ENCODE results near the gene PDE7B.

The PDE7B gene

GRCh38 chr6:136228814-136229213 is 377.3 kb downstream of the PDE7B start:
- no peak for DNase-seq (ENCODE audit: low read depth)
- TF ChIP-seq, protein P1, sequence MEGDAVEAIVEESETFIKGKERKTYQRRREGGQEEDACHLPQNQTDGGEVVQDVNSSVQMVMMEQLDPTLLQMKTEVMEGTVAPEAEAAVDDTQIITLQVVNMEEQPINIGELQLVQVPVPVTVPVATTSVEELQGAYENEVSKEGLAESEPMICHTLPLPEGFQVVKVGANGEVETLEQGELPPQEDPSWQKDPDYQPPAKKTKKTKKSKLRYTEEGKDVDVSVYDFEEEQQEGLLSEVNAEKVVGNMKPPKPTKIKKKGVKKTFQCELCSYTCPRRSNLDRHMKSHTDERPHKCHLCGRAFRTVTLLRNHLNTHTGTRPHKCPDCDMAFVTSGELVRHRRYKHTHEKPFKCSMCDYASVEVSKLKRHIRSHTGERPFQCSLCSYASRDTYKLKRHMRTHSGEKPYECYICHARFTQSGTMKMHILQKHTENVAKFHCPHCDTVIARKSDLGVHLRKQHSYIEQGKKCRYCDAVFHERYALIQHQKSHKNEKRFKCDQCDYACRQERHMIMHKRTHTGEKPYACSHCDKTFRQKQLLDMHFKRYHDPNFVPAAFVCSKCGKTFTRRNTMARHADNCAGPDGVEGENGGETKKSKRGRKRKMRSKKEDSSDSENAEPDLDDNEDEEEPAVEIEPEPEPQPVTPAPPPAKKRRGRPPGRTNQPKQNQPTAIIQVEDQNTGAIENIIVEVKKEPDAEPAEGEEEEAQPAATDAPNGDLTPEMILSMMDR (IDR thresholded peaks at IDR 0.05; ENCODE audit: control insufficient read depth, insufficient read depth, low read depth, low read length, missing control alignments) = no peak
- no peak overlapping the region for H3K4me3 ChIP-seq (ENCODE audit: control insufficient read depth, low read depth, low read length)

DNA sequence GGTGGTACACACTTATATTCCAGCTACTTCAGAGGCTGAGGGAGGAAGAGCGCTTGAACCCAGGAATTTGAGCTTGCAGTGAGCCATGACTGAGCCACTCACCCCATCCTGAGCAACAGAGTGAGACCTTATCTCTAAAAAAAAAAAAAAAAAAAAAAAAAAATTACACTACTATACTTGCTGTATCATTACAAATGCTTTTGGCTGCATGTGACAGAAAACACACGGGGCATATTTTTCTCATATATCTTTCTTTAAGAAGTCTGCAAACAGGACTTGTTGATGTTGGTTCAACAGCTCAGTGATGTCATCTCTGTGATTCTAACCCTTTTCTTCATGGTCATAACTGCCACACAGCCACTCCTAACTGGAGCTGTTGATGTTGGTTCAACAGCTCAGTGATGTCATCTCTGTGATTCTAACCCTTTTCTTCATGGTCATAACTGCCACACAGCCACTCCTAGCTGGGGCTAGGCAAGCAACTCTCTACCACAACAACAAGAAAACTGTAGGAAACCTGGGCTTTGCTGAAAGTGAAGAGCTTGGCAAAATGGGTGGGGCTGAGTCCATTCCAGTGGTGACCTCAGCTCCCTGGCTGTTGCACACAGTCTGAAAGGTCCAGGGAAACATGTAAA is 378.8 kb downstream of the PDE7B start:
- DNase-seq (ENCODE audit: low read depth) = no peak
- TF ChIP-seq, protein P1 (IDR thresholded peaks at IDR 0.05; ENCODE audit: control insufficient read depth, insufficient read depth, low read depth, low read length, missing control alignments) = no peak
- no peak overlapping the region for H3K4me3 ChIP-seq (ENCODE audit: control insufficient read depth, low read depth, low read length)

GRCh38 chr6:136232701-136233100 is 381.2 kb downstream of the PDE7B start:
- no peak overlapping the region for H3K4me3 ChIP-seq (ENCODE audit: control insufficient read depth, low read depth, low read length)
- TF ChIP-seq, protein P1 (IDR thresholded peaks at IDR 0.05; ENCODE audit: control insufficient read depth, insufficient read depth, low read depth, low read length, missing control alignments) = no peak
- DNase-seq (ENCODE audit: low read depth) = no peak

DNA sequence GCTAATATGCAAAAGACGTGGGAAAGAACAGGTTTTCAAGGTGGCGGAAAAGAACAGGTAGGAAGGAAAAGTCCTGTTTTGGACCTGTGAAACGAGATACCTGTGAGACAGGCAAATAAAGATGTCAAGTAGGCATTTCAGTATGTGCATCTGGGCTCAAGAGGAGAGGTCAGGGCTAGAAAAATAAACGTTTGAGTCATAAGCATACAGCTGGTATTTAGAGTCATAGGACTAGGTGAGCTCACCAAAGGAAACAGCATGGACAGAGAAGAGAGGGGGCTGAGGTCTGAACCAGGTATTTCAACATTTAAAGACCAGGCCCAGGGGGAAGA is 383.7 kb downstream of the PDE7B start:
- TF ChIP-seq, protein P1 (IDR thresholded peaks at IDR 0.05; ENCODE audit: control insufficient read depth, insufficient read depth, low read depth, low read length, missing control alignments) = no peak
- no peak overlapping the region for H3K4me3 ChIP-seq (ENCODE audit: control insufficient read depth, low read depth, low read length)
- no peak for DNase-seq (ENCODE audit: low read depth)

DNA sequence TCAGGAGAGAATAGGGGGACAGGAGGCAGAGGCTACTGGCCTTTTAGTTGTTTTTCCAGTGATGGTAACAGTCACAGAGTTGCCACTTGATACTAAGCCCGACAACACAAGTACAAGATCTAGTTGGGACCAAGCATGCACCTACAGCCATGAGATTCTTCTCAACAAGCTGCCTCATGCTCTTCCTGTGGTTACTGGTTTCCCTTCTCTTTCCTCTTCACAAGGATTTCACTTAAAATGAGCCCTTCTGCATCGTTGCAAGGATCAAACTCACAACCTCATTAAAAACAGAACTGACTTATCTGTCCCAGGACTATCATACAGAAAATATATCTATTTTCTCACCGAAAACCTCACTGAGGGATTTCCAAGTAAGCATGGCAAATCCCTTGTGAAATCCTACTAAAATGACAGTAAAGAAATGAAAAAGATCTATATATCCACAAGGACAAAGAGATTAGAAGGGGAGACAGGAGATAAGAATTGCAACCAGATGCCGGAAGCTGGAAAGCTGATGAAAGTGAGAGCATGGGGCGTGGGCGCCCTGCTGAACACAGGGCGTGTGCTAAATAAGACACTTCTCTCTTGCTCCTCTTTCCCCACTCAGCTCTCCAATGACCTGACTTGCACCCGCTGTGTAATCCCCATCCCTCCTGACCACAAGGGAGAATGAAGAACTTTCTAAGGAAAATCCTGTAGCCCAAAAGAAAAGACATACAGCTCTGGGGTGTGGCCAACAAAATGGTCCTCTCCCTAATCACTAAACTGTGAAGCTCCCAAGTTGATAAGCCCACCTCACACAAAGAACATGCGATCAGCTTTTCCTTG is 385.2 kb downstream of the PDE7B start:
- DNase-seq (ENCODE audit: low read depth) = no peak
- no peak overlapping the region for H3K4me3 ChIP-seq (ENCODE audit: control insufficient read depth, low read depth, low read length)
- TF ChIP-seq, protein P1 (IDR thresholded peaks at IDR 0.05; ENCODE audit: control insufficient read depth, insufficient read depth, low read depth, low read length, missing control alignments) = no peak

- no peak overlapping the region for H3K4me3 ChIP-seq (ENCODE audit: control insufficient read depth, low read depth, low read length)
- TF ChIP-seq, protein P1 (IDR thresholded peaks at IDR 0.05; ENCODE audit: control insufficient read depth, insufficient read depth, low read depth, low read length, missing control alignments) = no peak
- DNase-seq (ENCODE audit: low read depth) = no peak
Measured at GRCh38 chr6:136244061-136244616, 392.6 kb downstream of the PDE7B start.

Measured in AG09309 (cell line).